GM19467 (cell line): ENCODE measurements around the gene MRPL49.
A peak's percentile ranks its signal among the peaks of the same experiment; 100 is the strongest.

ENCODE experiments used
- ATAC-seq: cut with Tn5 transposase; IDR thresholded peaks from one replicate; pipeline ENCODE4 v1.9.1; 2021; ENCODE audit warnings: mild to moderate bottlenecking, moderate library complexity; ENCODE audit not compliant: unreplicated experiment

The MRPL49 gene

DNA sequence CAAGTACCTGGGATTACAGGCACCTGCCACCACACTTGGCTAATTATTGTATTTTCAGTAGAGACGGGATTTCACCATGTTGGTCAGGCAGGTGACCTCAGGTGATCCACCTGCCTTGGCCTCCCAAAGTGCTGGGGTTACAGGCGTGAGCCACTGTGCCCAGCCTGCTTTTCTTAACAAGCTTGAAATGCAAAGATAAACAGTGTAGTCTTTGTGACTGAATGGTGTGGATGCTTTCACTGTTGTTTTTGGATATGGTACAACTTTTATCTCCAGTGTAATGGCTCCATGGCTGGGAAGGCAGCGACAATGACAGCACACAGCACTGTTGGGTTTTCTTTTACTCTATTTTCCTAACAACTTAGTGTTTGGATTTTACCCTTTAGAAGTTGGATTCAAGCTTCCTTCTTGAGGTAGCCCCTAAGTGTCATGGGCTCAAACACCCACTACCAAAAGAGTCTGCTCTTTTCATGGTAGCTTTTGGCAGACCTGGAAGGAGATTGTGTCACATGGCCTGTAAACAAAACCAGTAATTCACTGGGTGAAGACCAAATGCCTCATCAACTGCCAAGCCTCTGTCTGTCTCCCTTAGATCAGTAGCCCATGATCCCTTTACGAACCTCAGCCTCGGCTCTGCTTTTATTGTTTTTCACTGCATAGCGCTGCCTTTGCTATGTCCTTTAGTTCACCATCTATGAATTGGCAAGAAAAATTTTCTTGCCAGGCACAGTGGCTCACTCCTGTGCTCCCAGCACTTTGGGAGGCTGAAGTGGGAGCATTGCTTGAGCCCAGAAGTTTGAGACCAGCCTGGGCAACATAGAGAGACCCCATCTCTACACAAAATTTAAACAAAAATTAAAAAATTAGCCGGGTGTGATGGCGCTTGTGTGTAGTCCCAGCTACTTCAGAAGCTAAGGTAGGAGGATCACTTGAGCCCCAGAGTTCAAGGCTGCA is 19.7 kb upstream of the MRPL49 start:
- no peak for ATAC-seq

DNA sequence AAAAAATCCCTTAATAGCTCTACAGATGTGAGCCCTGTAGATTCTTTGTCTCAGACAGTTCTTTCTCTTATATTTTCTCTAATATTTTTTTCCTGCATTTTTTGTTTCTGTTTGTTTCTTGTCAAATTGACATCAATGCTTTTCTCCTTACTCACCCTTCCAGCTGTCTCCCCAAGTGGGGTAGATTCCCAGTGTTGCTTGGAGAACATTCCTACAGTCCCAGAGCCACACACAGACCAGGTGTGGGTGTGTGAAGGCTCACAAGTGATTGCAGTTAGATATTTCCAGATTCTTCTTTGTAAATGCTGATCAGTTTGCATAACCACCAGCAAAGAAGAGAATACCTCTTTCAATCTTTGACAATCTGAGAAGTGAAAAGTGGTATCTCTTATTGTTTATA is 18.6 kb upstream of the MRPL49 start:
- no peak for ATAC-seq

DNA sequence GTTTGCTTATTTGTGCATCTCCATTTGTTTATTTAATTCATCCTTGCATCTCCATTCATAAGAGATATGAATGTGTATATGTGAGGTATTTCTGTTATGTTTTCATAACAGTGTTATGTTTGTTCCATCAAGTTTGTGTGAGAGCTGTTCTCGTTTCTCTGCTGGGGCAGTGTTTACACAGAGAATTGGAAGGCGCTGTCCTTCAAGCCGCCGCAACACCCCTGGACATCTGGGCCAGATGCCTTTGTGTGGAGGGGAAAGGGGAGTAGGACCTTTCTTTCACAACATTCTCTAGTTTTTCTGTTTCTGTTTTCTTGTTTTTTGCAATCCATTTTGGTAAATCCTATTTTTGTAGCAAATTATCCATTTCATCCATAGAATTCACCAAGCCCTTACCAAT is 17.5 kb upstream of the MRPL49 start:
- no peak for ATAC-seq

DNA sequence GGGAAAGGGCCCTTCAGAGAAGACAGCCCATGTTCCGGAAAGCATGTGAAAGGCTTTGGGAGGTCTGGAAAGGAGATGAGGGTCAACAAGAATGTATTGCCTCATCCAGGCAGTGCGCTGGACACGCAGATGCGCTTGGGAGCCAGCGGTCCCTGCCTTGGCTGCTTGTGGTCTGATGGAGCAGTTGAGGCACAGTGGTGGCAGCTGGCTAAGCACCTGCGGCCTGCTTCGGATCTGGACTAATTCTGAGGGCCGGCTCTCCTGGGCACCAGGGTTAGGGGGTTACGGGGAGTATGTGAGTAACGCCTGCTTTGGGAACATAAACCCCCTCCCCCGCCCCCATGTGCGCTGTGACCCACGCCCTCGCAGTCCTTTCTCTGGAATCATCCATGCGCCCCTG is 15.0 kb upstream of the MRPL49 start:
- ATAC-seq = no peak

DNA sequence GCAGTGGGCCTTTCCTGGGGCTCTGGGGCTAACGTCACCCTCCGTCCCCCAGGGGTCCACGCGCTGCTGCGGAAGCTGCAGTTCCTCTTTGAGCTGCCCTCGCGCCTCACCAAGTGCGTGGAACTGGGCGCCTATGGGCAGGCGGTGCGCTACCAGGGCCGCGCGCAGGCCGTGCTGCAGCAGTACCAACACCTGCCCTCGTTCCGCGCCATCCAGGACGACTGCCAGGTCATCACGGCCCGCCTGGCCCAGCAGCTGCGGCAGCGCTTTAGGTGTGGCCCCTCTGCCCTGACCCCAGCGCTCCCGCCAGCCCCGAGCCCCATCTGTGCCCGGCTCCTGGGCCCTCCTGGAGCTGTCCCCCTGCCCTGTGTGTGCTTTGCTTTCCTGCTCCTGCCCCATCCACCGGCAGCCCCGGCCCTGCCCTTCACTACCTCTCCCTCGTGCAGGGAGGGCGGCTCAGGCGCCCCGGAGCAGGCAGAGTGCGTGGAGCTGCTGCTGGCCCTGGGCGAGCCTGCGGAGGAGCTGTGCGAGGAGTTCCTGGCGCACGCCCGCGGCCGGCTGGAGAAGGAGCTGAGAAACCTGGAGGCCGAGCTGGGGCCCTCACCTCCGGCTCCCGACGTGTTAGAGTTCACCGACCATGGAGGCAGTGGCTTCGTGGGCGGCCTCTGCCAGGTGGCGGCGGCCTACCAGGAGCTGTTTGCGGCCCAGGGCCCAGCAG is 14.2 kb upstream of the MRPL49 start:
- ATAC-seq = no peak

DNA sequence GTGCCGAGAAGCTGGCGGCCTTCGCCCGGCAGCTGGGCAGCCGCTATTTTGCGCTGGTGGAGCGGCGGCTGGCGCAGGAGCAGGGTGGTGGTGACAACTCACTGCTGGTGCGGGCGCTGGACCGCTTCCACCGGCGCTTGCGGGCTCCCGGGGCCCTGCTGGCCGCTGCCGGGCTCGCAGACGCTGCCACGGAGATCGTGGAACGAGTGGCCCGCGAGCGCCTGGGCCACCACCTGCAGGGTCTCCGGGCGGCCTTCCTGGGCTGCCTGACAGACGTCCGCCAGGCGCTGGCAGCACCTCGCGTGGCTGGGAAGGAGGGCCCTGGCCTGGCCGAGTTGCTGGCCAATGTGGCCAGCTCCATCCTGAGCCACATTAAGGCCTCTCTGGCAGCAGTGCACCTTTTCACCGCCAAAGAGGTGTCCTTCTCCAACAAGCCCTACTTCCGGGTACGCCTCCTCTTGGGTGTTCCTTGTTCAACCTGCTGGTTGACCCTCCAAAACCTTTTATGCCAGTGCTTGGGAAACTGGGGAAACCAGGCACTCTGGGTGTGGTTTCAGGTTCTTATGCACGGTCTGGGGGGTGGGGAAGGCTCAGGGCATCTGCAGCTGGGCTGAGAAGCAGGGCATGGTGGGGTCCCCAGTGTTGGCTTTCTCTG is 13.5 kb upstream of the MRPL49 start:
- ATAC-seq = no peak

DNA sequence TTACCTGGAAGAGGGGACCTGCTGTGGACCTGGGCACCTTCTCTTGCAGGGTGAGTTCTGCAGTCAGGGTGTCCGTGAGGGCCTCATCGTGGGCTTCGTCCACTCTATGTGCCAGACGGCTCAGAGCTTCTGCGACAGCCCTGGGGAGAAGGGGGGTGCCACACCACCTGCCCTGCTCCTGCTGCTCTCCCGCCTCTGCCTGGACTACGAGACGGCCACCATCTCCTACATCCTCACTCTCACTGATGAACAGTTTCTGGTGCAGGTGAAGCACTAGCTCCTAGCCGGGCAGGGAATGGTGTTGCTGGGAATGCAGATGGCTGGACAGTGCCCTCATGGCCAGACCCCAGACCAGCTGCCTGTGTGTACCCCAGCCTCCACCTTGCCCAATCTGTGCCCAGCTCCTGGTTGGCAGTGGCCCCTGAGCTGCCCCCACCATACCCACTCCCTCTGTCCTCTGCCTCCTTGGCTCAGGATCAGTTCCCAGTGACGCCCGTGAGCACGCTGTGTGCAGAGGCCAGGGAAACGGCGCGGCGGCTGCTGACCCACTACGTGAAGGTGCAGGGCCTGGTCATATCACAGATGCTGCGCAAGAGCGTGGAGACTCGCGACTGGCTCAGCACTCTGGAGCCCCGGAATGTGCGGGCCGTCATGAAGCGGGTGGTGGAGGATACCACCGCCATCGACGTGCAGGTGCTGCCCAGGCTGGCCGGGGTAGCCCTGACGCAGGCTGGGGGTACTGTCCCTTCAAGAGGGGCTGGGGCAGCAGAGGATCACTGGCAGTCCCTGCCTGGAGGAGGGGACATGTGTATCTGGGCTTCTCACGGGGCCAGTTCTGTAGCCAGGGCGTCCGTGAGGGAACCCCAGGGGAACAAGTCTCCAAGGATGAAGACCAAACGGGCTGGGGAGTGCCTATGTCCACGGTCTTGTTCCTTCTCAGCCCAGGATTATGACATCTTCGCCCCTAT is 12.6 kb upstream of the MRPL49 start:
- no peak for ATAC-seq

DNA sequence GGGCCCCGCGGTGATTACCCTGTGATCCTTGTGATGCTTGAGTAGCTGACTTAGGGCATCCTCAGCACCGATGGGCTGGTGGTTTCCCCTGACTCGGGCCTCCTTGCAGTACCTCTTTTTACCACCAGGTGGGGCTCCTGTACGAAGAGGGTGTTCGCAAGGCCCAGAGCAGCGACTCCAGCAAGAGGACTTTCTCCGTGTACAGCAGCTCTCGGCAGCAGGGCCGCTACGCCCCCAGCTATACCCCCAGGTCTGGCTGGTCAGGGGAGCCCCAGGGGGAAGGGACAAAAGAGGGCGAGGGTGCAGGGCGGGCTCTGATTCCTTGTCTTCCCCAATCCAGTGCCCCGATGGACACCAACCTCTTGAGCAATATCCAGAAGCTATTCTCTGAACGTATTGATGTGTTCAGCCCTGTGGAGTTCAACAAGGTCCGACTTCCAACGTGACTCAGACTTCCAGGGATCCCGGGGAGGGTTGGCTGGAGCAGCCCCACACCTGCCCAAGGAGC is 11.7 kb upstream of the MRPL49 start:
- ATAC-seq = no peak

DNA sequence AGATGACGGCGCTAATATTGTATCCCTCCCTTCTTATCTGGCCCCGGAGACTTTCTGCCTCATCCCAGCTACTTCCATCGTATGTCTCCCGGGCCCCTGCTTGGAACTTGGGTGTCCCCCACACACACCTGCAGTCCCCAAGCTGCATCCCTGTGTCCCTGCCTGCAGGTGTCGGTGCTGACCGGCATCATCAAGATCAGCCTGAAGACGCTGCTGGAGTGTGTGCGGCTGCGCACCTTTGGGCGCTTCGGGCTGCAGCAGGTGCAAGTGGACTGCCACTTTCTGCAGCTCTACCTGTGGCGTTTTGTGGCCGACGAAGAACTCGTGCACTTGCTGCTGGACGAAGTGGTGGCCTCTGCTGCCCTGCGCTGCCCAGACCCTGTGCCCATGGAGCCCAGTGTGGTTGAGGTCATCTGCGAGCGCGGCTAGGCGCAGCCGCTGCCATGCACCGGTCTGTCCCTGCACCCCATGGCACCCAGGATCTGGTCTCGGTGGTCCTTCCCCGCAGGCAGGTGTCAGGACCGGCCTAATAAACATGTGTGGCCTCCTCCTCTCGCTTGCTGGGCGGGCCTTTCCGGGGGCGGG is 10.9 kb upstream of the MRPL49 start:
- ATAC-seq = no peak

DNA sequence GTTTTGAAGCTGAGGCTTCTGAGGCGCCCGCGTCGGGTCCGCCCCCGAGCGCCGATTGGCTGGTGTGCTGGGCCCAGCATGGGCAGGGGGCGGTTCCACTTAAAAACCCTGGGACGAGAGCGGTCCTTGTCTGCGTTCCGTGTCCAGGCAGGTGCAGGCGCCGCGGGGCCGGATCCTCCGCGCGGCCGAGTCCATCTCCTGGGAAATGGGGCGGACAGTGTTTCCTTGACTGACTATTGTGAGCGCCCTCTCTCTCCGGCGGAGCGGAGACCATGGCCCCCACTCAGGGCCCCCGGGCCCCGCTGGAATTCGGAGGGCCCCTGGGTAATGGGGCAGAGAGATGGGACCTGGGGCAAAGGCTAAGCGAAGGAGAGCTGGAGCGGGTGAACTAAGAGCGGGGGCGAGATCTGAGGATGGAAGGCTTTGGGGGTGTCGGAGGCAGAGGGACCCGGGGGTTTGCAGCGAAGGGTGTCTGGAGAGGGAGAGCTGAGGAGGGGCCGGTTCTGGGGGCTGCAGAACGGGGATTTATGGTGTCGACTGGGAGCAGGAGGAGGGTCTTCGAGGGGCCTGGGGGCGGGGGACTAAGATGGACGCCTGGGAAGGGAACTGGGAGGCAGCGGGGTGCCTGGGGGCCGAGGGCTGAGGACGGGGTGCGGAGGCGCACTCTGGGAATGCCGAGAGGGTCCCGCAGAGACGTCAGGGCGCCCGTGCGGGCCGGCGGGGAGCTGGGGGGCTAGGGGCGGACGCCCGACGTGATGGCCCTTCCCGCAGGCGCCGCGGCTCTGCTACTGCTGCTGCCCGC is 10.2 kb upstream of the MRPL49 start, which contains the start of gene TM7SF2:
Gene TM7SF2 (plus strand): TSS at position 129 of the 802 bp plus-strand sequence. CDS start 144 bp downstream, at position 273.
- peak; percentile 57 for ATAC-seq

DNA sequence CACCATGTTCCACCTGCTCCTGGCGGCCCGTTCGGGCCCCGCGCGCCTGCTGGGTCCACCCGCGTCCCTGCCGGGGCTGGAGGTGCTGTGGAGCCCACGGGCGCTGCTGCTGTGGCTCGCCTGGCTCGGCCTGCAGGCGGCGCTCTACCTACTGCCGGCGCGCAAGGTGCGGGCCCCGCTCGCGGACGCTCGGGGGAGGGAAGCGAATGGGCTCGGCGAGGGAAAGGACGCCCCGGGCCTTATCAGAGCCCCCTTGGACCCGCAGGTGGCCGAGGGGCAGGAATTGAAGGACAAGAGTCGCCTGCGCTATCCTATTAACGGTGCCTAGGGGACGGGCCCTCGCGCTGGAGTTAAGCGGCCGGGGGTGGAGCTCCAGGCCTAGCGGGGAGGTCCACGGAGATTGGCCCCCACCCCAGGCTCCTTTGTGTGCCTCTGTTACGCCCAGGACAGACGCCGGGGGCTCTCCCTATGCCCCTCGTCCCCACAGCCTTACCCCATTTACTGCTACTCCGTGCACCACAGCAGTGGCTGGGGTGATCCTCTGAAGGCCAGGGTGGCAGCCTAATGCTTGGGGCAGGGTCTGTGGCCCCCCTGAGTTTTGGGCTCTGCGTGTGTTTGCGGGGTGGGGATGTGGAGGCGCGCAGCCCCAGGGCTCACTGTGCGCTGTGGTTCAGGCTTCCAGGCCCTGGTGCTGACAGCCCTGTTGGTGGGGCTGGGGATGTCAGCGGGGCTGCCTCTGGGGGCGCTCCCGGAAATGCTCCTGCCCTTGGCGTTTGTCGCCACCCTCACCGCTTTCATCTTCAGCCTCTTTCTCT is 9.4 kb upstream of the MRPL49 start:
- no peak for ATAC-seq

DNA sequence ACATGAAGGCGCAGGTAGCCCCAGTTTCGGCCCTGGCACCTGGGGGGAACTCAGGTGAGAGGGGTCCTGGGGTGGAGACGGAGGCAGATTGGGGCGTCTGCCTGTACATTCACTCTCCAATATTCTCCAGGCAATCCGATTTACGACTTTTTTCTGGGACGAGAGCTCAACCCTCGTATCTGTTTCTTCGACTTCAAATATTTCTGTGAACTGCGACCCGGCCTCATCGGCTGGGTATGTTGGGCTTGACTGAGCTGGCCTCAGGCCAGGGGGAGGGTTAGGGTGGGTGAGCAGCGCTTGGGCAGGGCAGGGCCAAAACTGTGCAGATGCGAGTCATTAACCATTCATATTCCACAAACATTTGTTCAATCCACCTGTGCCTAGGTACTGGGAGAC is 8.8 kb upstream of the MRPL49 start:
- no peak for ATAC-seq

DNA sequence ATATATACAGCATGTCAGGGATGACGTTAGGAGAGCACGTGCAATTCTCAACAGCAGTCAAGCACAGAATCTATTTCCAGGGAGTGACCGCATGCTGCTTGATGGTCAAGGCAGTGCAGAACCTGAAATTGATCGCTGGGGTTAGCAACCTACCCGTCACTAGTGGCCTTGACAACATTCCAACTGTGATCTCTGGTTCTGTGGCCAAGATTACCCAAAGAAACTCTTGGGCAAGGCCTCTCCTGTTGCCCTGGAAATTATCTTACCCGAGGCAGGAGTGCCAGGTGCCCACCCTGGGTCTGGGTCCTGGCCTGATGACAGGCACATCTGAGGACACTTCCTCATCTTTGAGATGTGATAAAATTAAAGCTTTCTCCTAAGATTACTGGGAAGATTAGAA is 8.3 kb upstream of the MRPL49 start:
- ATAC-seq = no peak

DNA sequence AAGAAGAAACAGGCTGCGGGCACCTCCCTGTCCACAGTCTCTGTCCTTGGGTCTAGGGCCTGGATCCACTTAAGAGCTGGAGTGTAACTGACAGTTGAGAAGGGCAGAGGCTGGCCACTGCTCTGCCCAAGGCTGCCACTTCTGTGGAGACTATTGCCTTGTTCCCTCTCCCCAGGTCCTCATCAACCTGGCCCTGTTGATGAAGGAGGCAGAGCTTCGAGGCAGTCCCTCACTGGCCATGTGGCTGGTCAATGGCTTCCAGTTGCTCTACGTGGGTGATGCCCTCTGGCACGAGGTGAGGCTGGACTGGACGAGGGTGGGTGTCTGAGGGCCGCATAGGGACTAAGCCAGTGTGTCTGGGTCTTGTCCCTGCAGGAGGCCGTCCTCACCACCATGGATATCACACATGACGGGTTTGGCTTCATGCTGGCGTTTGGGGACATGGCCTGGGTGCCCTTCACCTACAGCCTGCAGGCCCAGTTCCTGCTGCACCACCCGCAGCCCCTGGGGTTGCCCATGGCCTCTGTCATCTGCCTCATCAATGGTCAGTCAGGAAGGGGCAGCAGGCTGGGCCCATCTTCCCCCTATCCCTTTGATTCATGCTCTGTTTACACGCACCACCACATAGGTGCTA is 7.5 kb upstream of the MRPL49 start:
- ATAC-seq = no peak

DNA sequence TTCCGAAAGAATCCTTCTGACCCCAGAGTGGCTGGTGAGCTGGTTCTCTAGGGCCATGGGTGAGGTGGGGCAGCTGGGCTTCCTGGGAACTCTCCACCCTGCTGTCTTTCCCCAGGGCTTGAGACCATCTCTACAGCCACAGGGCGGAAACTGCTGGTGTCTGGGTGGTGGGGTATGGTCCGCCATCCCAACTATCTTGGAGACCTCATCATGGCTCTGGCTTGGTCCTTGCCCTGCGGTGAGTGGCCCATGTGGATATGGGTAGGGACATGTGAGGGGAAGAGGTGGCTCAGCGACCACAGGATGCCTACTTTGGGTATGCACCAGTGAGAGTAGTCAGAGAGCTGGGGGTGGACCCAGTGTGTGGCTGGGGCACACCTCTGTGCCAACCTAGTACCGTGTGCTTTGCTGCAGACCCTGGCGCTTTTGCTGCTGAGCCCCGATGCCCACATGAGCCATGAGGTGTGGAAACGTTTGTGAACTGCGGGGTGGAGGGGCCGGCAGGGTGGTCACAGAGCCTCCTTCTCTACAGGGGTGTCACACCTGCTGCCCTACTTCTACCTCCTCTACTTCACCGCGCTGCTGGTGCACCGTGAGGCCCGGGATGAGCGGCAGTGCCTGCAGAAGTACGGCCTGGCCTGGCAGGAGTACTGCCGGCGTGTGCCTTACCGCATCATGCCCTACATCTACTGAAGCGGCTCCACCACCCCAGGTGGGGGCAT is 6.6 kb upstream of the MRPL49 start:
- ATAC-seq = no peak

DNA sequence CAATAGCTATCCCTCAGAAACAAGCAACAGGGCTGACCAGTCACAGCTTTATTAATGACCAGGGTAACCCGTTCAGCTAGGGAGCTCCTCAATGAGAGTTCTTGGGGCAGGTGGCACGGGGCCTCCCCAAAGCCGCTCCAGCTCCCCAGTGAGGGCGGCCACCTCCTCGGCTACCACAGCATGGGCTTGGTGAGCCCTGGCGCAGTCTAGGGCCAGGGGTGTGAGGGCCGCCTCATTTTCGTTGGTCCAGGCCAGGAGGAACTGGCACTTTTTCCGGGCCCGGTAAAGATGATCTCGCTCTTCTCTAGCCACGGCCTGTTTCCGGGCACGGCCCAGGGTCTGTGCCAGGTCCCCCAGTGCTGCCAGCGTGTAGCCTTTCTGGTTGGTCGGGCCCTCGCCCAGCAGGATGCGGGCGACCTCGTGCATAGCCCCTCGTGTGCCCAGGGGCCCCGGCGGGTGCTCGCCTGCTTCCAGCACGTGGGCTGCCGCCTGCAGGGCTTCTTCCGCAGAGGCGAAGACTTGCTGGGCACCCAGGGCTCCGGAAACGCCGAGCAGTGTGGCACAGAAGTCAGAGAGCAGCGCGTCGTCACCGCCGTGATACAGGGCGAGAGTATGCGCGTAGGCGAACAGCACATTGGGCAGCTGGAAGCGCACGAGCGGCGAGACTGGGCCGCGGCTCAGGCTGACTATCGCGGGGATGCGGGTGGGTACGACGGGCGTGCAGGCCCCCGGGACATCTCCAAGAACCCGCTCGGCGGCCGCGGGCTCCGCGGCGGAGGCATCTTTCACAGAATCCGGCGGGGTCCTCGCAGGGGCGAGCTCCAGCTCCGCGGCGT is 5.5 kb upstream of the MRPL49 start:
- ATAC-seq = no peak
